ENCODE measurements around the gene ZFP36L1. TPM values are rescaled to one million over a fixed set of nuclear protein-coding genes. Genes with fewer than 3 reads are reported as not detected.

ZFP36L1 gene
- total and polyA plus RNA-seq, 10 donors, result 65.7 to 443 (median 305) TPM

DNA sequence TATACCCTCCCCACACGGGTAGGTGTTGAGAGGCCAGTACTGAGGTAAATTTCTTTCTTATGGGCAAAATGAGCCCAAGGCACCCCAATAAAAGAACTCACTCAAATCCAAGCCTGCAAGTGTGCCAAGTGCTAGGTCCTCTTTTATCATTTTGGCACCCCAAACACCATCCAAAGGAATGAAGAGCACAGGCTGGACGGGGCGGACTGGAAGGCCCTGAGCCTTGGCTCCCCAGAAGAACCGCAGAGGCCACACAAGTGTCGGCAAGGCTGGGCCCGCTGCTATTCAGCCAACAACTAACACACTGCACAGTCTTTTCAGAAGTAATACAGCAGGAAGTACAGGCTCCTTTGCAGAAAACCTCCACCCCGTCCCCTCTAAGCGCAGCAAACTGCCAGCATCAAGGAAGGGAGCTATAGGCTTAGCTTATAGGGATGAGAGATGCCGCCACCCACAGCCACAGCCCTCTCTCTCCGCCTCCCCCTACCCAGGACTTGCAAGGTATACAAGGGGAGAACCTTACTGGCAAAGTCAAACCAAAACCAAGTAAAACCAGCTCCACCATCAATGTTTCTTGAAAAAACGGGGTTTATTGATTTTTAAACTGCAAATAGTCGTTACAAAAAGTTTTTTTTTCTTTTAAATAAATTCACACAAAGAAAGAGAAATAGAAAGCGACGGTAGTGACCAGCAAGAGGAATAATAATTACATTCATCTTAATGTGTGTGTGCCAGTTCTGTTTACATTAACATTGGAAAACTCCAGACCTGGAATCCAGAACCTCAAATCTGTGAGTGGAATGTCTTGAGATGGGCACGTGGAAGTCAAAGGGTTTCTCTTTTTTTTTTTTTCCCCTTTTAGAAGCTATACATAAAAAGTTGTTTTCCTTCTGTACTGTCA, 5.5 kb downstream of the ZFP36L1 start:
- Histone ChIP-seq H3K9me3 (no peaks in the 10 kb centered on the region), H3K4me1 (peaks cover 32 to 84% (median 64%) of the 10 kb centered on the region in 6 donors), H3K27ac (peak overlapping the region; percentile 92 to 100 (median 100)), H3K36me3 (peaks cover 5 to 56% (median 40%) of the 10 kb centered on the region in 6 donors), H3K27me3 (replicated peaks in 1 of 7) (no peaks in the 10 kb centered on the region), H3K4me3 (peak overlapping the region in 4 of 8 donors; percentile 1 to 99 (median 50))
- TF ChIP-seq, protein P1, sequence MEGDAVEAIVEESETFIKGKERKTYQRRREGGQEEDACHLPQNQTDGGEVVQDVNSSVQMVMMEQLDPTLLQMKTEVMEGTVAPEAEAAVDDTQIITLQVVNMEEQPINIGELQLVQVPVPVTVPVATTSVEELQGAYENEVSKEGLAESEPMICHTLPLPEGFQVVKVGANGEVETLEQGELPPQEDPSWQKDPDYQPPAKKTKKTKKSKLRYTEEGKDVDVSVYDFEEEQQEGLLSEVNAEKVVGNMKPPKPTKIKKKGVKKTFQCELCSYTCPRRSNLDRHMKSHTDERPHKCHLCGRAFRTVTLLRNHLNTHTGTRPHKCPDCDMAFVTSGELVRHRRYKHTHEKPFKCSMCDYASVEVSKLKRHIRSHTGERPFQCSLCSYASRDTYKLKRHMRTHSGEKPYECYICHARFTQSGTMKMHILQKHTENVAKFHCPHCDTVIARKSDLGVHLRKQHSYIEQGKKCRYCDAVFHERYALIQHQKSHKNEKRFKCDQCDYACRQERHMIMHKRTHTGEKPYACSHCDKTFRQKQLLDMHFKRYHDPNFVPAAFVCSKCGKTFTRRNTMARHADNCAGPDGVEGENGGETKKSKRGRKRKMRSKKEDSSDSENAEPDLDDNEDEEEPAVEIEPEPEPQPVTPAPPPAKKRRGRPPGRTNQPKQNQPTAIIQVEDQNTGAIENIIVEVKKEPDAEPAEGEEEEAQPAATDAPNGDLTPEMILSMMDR (IDR thresholded peaks at IDR 0.05 in 8 of 11, conservative IDR thresholded peaks at IDR 0.05 in 3 of 11), result no peak
- TF ChIP-seq POLR2AphosphoS5 (IDR thresholded peaks at IDR 0.05) (peak; percentile 76 to 85 (median 77)), POLR2A (IDR thresholded peaks at IDR 0.05) (peak in 1 of 3 donors; percentile 23)
- DNase-seq, result peak; percentile 82
- WGBS, 5 donors, result 48 to 61% (median 56%) methylated on average over 14 to 15 of the region's 15 CpGs
- intact Hi-C loops (cut with DNase I; ENCODE audit: low total_unique reads), result no loop called here

GRCh38 chr14:68786491-68787091, 6.3 kb downstream of the ZFP36L1 start:
- Histone ChIP-seq H3K4me3 (peak overlapping the region in 3 of 8 donors; percentile 1 to 99 (median 16)), H3K36me3 (peaks cover 5 to 53% (median 40%) of the 10 kb centered on the region in 6 donors), H3K9me3 (no peaks in the 10 kb centered on the region), H3K27ac (peak overlapping the region; percentile 92 to 100 (median 100)), H3K4me1 (peaks cover 39 to 91% (median 72%) of the 10 kb centered on the region in 6 donors), H3K27me3 (replicated peaks in 1 of 7) (no peaks in the 10 kb centered on the region)
- whole genome bisulfite sequencing, 5 donors, result 55 to 82% (median 63%) methylated on average over 6 of the region's 6 CpGs
- intact Hi-C loops (cut with DNase I; ENCODE audit: low total_unique reads), result no loop called here
- TF ChIP-seq, protein P1 (IDR thresholded peaks at IDR 0.05 in 8 of 11, conservative IDR thresholded peaks at IDR 0.05 in 3 of 11), result no peak
- peak in 1 of 3 donors; percentile 62 for TF ChIP-seq POLR2AphosphoS5 (IDR thresholded peaks at IDR 0.05)
- peak in 1 of 3 donors; percentile 27 for TF ChIP-seq POLR2A (IDR thresholded peaks at IDR 0.05)
- peak; percentile 70 for DNase-seq

DNA sequence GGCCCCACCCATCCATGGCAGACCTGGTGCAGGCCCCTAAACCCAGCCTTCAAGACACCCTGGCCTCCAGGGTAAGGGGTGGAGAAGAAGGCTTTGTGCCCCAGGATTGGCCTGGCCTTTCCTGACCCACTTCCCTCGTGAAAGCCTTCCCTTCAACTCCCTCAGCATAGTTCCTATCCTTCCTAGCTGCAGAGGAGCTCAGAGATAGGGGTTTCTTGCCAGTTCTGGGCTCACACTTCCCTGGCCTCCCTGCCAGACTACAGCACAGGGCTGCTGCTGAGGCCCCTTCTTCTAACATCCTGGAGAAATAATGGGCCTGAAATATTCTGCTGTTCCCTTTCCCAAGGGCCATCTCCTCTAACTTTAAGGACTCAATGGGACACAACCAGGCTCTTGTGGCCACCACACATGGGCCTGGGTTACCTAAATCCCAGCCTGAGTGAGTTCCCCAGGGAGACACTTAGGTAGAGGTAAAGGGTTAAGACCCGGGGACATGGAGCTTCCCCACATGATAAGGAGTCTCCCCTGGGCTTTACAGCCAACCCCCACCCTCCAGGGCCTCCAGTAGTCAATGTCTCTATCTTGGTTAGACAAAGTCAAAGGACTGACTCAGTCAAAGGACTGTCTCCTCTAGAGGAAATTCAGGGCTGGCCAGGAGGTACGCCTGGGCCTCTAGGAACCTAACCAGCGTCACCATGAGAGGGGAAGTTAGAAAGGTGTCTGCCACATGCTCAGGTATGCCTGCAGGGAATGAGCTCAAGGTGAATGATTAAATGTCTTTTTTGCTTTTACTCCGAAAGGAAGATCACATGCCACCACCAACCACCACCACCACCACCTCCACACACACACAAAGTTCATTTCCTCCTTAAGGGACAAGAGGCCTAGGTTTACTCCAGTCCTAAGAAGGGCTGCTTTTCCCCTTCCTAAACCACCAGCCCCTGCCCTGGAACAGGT, 7.1 kb downstream of the ZFP36L1 start:
- Histone ChIP-seq H3K4me1 (peaks cover 47 to 99% (median 80%) of the 10 kb centered on the region in 6 donors), H3K4me3 (peak overlapping the region in 1 of 8 donors; percentile 99), H3K36me3 (peaks cover 5 to 46% (median 39%) of the 10 kb centered on the region in 6 donors), H3K27ac (peak overlapping the region; percentile 72 to 100 (median 100)), H3K9me3 (no peaks in the 10 kb centered on the region), H3K27me3 (replicated peaks in 1 of 7) (no peaks in the 10 kb centered on the region)
- peak; percentile 76 for DNase-seq
- 48 to 61% (median 56%) methylated on average over 4 to 5 of the region's 5 CpGs for WGBS, 5 donors
- intact Hi-C loops (cut with DNase I; ENCODE audit: low total_unique reads), result no loop called here
- TF ChIP-seq POLR2AphosphoS5 (IDR thresholded peaks at IDR 0.05), result peak in 2 of 3 donors; percentile 21 to 59
- TF ChIP-seq, protein P1 (IDR thresholded peaks at IDR 0.05 in 8 of 11, conservative IDR thresholded peaks at IDR 0.05 in 3 of 11), result no peak
- no peak for TF ChIP-seq POLR2A (IDR thresholded peaks at IDR 0.05)

All from spleen (tissue), 11 donors.